Thoracic aorta (tissue), 2 donors: ENCODE results near the gene LIMA1. TPM values are rescaled to one million over a fixed set of nuclear protein-coding genes. Genes with fewer than 3 reads are reported as not detected.
"Not testable (repeated sequence)": the region's sequence is repeated elsewhere in the genome, so short reads cannot be mapped to it uniquely, and the experiment has no call there.

Experiments
- ATAC-seq: fragments of 150-250 bp; one replicate; pipeline ENCODE4 v1.8.0; 2017; ENCODE audit warnings: low read depth; ENCODE audit not compliant: insufficient number of reproducible peaks, low FRiP score
- DNase-seq: peaks from one replicate; pipeline ENCODE4 v3.0.0-alpha.2; 2020; ENCODE audit warnings: low spot score
- H3K27ac ChIP-seq, 2 donors: fragments of 200-600 bp; sonication (generic); 1 replicate in 1 of 2; 2 replicates in 1 of 2; pipeline ENCODE4 v1.5.1; 2016; ENCODE audit warnings: mild to moderate bottlenecking in 2 of 2, moderate library complexity in 2 of 2
- H3K27me3 ChIP-seq: fragments of 200-600 bp; sonication (generic); replicated peaks from 2 replicates; pipeline ENCODE4 v1.6.0; 2016; ENCODE audit warnings: mild to moderate bottlenecking; ENCODE audit not compliant: insufficient read depth
- H3K36me3 ChIP-seq: fragments of 200-600 bp; sonication (generic); one replicate; pipeline ENCODE4 v1.5.1; 2016
- H3K4me1 ChIP-seq, 2 donors: fragments of 200-600 bp; sonication (generic); 1 replicate in 1 of 2; 2 replicates in 1 of 2; pipeline versions ENCODE4 v1.5.1 to v1.6.0; 2016; ENCODE audit warnings: low read depth in 2 of 2, mild to moderate bottlenecking in 1 of 2; ENCODE audit not compliant: control insufficient read depth in 1 of 2
- H3K4me3 ChIP-seq: fragments of 200-600 bp; sonication (generic); 2 replicates; pipeline ENCODE4 v1.5.1; 2016; ENCODE audit warnings: mild to moderate bottlenecking
- H3K9me3 ChIP-seq: fragments of 200-600 bp; sonication (generic); 2 replicates; pipeline ENCODE4 v1.5.1; 2016
- CTCF ChIP-seq: fragments of 200-600 bp; sonication (generic); IDR thresholded peaks from one replicate; pipeline ENCODE4 v1.5.1; 2019; ENCODE audit warnings: antibody characterized with exemption
- total RNA-seq, 2 donors: library from RNA; depleted of rRNA; stranded (reverse); fragments of >200 nt; gene quantifications; one replicate each; pipeline versions ENCODE4 v1.1.0 to v1.2.3, GENCODE V29; 2016

LIMA1 gene
- total RNA-seq, 2 donors from 2014 or later = 103 to 194 TPM

- Histone ChIP-seq H3K27ac (peak overlapping the region; percentile 58 to 90), H3K36me3 (peaks cover 3% of the 10 kb centered on the region), H3K27me3 (no peaks in the 10 kb centered on the region), H3K4me3 (no peak overlapping the region), H3K9me3 (no peaks in the 10 kb centered on the region), H3K4me1 (peaks cover 36 to 83% of the 10 kb centered on the region in 2 donors)
- TF ChIP-seq CTCF = no peak
- no peak for DNase-seq
- no peak for ATAC-seq
These were observed 34.9 kb downstream of the LIMA1 start for GRCh38 chr12:50248411-50248810.

- not testable (repeated sequence) for ATAC-seq
These were observed 35.7 kb downstream of the LIMA1 start for GRCh38 chr12:50247665-50248064.

GRCh38 chr12:50246873-50247612 is 36.3 kb downstream of the LIMA1 start:
- ATAC-seq = peak; percentile 84

More at GRCh38 chr12:50247665-50248064, 35.7 kb downstream of the LIMA1 start:
- not testable (repeated sequence) for H3K9me3 ChIP-seq, H3K27me3 ChIP-seq, H3K36me3 ChIP-seq, DNase-seq, H3K4me3 ChIP-seq
- peaks cover 43 to 89% of the 10 kb centered on the region in 2 donors for H3K4me1 ChIP-seq
- peak overlapping the region; percentile 90 for H3K27ac ChIP-seq

GRCh38 chr12:50246197-50246865 is 37.0 kb downstream of the LIMA1 start:
- H3K27ac ChIP-seq = peak overlapping the region; percentile 90
- peaks cover 46 to 86% of the 10 kb centered on the region in 2 donors for H3K4me1 ChIP-seq
- no peak overlapping the region for H3K4me3 ChIP-seq
- H3K36me3 ChIP-seq = peaks cover 3% of the 10 kb centered on the region
- no peaks in the 10 kb centered on the region for H3K27me3 ChIP-seq
- TF ChIP-seq CTCF = no peak
- ATAC-seq = no peak
- no peak for DNase-seq
- no peaks in the 10 kb centered on the region for H3K9me3 ChIP-seq

More at GRCh38 chr12:50246873-50247612, 36.3 kb downstream of the LIMA1 start:
- no peak for TF ChIP-seq CTCF
- H3K9me3 ChIP-seq = no peaks in the 10 kb centered on the region
- DNase-seq = peak; percentile 80
- peak overlapping the region; percentile 90 for H3K27ac ChIP-seq
- peaks cover 3% of the 10 kb centered on the region for H3K36me3 ChIP-seq
- H3K4me3 ChIP-seq = no peak overlapping the region
- peaks cover 48 to 88% of the 10 kb centered on the region in 2 donors for H3K4me1 ChIP-seq
- H3K27me3 ChIP-seq = no peaks in the 10 kb centered on the region

GRCh38 chr12:50243507-50243906 is 39.8 kb downstream of the LIMA1 start:
- Histone ChIP-seq H3K4me3 (no peak overlapping the region), H3K4me1 (peaks cover 44 to 73% of the 10 kb centered on the region in 2 donors), H3K36me3 (peaks cover 3% of the 10 kb centered on the region), H3K9me3 (no peaks in the 10 kb centered on the region), H3K27me3 (no peaks in the 10 kb centered on the region), H3K27ac (peak overlapping the region; percentile 90 to 93)
- TF ChIP-seq CTCF = no peak
- DNase-seq (no peak), ATAC-seq (no peak)
